ENCODE data around the gene RASSF1. TPM values are rescaled to one million over a fixed set of nuclear protein-coding genes. Genes with fewer than 3 reads are reported as not detected.

RASSF1 gene
- total and polyA plus RNA-seq, 2 of the 8 experiments (the other 6 are each of a cell fraction or from before 2014, with no cell fraction given): 10.3 to 15.7 TPM

DNA sequence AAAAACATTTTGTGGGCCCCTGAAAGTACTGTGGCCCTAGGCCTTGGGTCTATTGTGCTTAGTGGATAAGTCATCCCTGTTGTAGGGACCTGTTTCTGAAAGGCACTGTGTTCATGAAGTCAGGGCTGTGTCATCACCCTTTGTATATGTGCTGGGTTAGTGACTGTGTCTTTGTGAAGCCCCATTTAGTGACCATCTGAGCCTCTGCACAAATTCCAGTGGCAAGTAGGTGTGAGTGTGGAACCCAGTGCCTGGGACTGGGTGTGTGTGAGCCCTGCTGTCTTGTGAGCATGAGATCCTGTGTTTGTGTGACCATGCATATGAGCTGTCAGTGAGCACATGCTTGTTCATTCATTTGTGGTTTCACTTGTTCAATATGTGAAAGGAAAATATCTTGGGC lies 36.0 kb downstream of the RASSF1 start:
- H3K79me2 ChIP-seq (ENCODE audit: control insufficient read depth in 1 of 2, insufficient read depth in 2 of 2, low read length in 2 of 2): no peaks in the 10 kb centered on the region
- H3K23me2 ChIP-seq (ENCODE audit: low read depth, low read length): no peaks in the 10 kb centered on the region; the same call in 1 of the 2 replicates
- no peaks in the 10 kb centered on the region for H3K36me3 ChIP-seq (ENCODE audit: control insufficient read depth in 2 of 4, insufficient read depth in 4 of 4, low read length in 3 of 4)
- H2BK12ac ChIP-seq (ENCODE audit: low read depth, low read length): no peak overlapping the region
- no peak for DNase-seq (ENCODE audit: low read depth in 1 of 2, low spot score in 2 of 2)
- H2AFZ ChIP-seq (ENCODE audit: low read length): no peak overlapping the region
- no peak overlapping the region for H3K56ac ChIP-seq (replicated peaks; ENCODE audit: insufficient read length, low read depth, low read length)
- H4K5ac ChIP-seq (ENCODE audit: insufficient read length, low read depth, low read length): no peak overlapping the region
- no peaks in the 10 kb centered on the region for H3K27me3 ChIP-seq (replicated peaks in 1 of 4; ENCODE audit: control insufficient read depth in 3 of 4, extremely low read depth in 1 of 4, insufficient read depth in 3 of 4, low read length in 3 of 4)
- 0 out of 2 replicates have a peak overlapping the region, but pooled peaks have one; percentile 24 for H2AK5ac ChIP-seq (ENCODE audit: low read depth, low read length)
- TF ChIP-seq POLR2A (IDR thresholded peaks at IDR 0.05; ENCODE audit: control extremely low read depth in 1 of 2, low read depth in 2 of 2, low read length in 2 of 2) (no peak), JUN (IDR thresholded peaks at IDR 0.05; ENCODE audit: low read depth, low read length) (no peak), HDAC2 (IDR thresholded peaks at IDR 0.05; ENCODE audit: borderline replicate concordance in 1 of 2, low read depth in 2 of 2, low read length in 2 of 2) (no peak), ZNF274 (IDR thresholded peaks at IDR 0.05; ENCODE audit: borderline replicate concordance, extremely low read depth, low read length) (no peak), PHF8 (conservative IDR thresholded peaks at IDR 0.05; ENCODE audit: low read depth, low read length) (no peak), RXRA (IDR thresholded peaks at IDR 0.05; ENCODE audit: insufficient read depth, low read depth, low read length) (no peak), RBBP5 (IDR thresholded peaks at IDR 0.05; ENCODE audit: borderline replicate concordance, low read depth, low read length) (no peak)
- TF ChIP-seq, protein P1, sequence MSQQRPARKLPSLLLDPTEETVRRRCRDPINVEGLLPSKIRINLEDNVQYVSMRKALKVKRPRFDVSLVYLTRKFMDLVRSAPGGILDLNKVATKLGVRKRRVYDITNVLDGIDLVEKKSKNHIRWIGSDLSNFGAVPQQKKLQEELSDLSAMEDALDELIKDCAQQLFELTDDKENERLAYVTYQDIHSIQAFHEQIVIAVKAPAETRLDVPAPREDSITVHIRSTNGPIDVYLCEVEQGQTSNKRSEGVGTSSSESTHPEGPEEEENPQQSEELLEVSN (IDR thresholded peaks at IDR 0.05): no peak
- TF ChIP-seq, protein P2, sequence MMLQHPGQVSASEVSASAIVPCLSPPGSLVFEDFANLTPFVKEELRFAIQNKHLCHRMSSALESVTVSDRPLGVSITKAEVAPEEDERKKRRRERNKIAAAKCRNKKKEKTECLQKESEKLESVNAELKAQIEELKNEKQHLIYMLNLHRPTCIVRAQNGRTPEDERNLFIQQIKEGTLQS (IDR thresholded peaks at IDR 0.05; ENCODE audit: insufficient read depth, low read depth, low read length): no peak
- H3K27ac ChIP-seq (ENCODE audit: low read depth, low read length): no peak overlapping the region
- no peak overlapping the region for H3K4ac ChIP-seq (replicated peaks; ENCODE audit: insufficient read length, low read depth, low read length)
- no peaks in the 10 kb centered on the region for H3K79me1 ChIP-seq (ENCODE audit: low read depth, low read length)
- H2BK15ac ChIP-seq (ENCODE audit: low read length): no peak overlapping the region
- ChIA-PET CTCF (ENCODE audit: partially characterized antibody) (interaction anchor here (0.7 to 3.1 kb wide), 3 partner anchors 19 to 58 kb away, joined by 3 to 18 read pairs (median 3); partner anchors contain the start of genes HYAL2 and RASSF1), POLR2A (ENCODE audit: partially characterized antibody) (interaction anchor here (1.0 to 11.3 kb wide), 3 partner anchors 14 to 24 kb away, joined by 4 to 149 read pairs (median 15); partner anchors contain the start of genes HYAL2 and TUSC2)
- H3K9ac ChIP-seq (replicated peaks in 1 of 4; ENCODE audit: extremely low read depth in 1 of 4, low read depth in 3 of 4, low read length in 3 of 4): no peak overlapping the region
- H3K4me3 ChIP-seq (ENCODE audit: extremely low read depth in 1 of 4, insufficient read depth in 2 of 4, low read depth in 3 of 4, low read length in 4 of 4): no peak overlapping the region
- no peak overlapping the region for H2BK20ac ChIP-seq (ENCODE audit: low read length)
- FAIRE-seq: no peak
- peaks cover 9 to 20% of the 10 kb centered on the region in 2 experiments; a peak in 3 of 4 replicates for H3K9me3 ChIP-seq (ENCODE audit: insufficient read depth in 2 of 2, low read depth in 1 of 2, low read length in 1 of 2)
- H2BK5ac ChIP-seq (ENCODE audit: low read depth, low read length): no peak overlapping the region
- no peak overlapping the region for H4K8ac ChIP-seq (ENCODE audit: extremely low read depth, insufficient read depth, low read length)
- H3K14ac ChIP-seq (ENCODE audit: insufficient read length): no peak overlapping the region
- H2BK120ac ChIP-seq (replicated peaks; ENCODE audit: low read depth, low read length): no peak overlapping the region
- H3K18ac ChIP-seq (ENCODE audit: extremely low read depth, low read length): no peak overlapping the region
- H3K4me1 ChIP-seq (replicated peaks in 1 of 4; ENCODE audit: control insufficient read depth in 3 of 4, insufficient read depth in 4 of 4, low read length in 3 of 4): peaks cover 0 to 20% (median 11%) of the 10 kb centered on the region in 4 experiments; a peak in 6 of 7 replicates
- H4K20me1 ChIP-seq (replicated peaks in 1 of 2; ENCODE audit: control insufficient read depth in 1 of 2, insufficient read depth in 2 of 2, low read length in 2 of 2): no peaks in the 10 kb centered on the region
- no peak overlapping the region for H4K91ac ChIP-seq (replicated peaks; ENCODE audit: insufficient read length, low read length)
- H3K23ac ChIP-seq (ENCODE audit: insufficient read length): no peak overlapping the region
- H3K4me2 ChIP-seq (ENCODE audit: insufficient read depth in 1 of 2, low read depth in 2 of 2, low read length in 2 of 2): no peak overlapping the region

All from H1 (cell line).